HUDEP-2 (cell line): ENCODE data around the gene CACNG5.

Experiments used
- DNase-seq, 76 experiments: peaks; one replicate each; lab custom pipeline; 2025; ENCODE audit not compliant: unreplicated experiment in 76 of 76; lab: John Stamatoyannopoulos, UW

The CACNG5 gene

DNA sequence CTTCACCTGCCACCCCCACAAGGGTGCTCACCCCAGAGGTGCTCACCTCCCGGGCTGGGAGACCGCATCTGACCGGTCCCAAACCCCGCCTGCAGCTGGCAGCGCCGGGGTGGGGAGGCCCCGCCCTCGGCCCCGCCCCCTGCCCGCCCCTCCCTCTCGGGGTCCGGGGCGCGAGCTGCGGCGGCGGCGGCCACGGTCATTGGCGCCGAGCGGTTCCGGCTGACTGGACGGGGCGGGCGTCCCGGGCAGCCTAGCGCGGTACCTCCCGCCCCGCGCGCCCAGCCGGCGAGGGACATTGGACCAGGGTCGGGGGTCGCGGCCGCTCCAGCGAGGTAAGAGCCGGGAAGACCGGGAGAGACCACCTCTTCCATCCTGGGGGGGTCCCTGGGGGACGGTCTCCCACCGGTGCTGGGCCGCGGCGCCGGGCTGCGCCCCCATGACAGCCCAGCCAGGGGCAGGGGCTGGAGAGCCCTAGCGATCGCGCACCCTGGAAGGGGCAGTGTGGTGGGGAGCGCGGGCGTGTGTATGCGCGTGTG is at the start of gene CACNG5:
Gene CACNG5 (plus strand): TSS at position 199 of the 536 bp plus-strand sequence. CDS start 42,216 bp downstream, outside the sequence.
- no peak for DNase-seq

- DNase-seq: no peak
Measured at GRCh38 chr17:66786107-66786506, 48.8 kb upstream of the CACNG5 start.

- DNase-seq: no peak
Measured at GRCh38 chr17:66787914-66788313, 47.0 kb upstream of the CACNG5 start.

- DNase-seq: no peak
Measured at GRCh38 chr17:66789093-66789492, 45.8 kb upstream of the CACNG5 start.

DNA sequence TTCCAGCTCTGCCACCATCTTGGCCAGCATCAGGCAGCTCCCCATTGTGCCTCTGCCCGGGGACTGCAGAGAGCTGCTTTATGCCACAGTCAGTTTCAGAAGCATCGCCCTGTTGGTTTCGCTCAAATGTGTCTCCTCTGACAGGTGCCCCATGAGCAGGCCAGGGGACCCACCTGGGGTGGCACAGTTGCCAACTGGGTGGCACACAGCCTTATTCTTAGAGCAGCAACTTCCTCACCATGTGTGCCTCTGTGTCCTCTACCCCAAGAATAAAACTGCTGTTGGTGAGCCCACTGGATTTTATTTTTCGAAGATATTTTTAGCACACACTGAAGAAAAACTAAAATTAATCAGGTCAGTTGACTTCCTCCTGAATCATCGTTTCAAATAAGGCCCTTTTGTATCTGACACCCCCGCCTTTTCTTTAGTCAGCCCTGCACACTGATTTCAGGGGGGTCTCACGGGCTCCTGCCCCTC is 44.9 kb upstream of the CACNG5 start:
- no peak for DNase-seq

DNA sequence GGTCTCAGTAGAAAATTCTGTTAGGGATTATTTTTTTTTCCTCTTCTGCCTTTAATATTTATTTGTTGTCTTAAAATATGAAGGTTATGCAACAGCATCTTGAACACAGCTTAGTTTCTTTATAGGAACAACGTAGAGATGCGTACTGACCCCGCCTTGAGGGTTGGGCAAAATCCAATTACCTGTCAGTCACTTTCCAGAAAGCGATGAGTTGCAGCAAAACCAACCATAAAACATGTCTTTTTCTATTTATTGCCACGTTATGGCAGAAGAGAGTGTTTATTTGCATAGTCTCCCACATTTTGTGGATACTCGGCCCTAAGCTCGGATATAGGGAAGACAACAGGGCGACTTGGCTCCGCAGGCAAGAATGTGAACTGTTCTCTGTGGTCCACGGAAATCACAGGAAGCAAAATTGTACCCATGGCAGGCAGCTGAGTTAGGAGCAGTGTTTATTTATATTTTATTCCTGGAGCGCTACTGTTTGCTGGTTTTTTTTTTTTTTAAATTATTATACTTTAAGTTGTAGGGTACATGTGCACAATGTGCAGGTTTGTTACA is 44.3 kb upstream of the CACNG5 start:
- DNase-seq: no peak

- DNase-seq: no peak
Measured at GRCh38 chr17:66791347-66791746, 43.6 kb upstream of the CACNG5 start.

DNA sequence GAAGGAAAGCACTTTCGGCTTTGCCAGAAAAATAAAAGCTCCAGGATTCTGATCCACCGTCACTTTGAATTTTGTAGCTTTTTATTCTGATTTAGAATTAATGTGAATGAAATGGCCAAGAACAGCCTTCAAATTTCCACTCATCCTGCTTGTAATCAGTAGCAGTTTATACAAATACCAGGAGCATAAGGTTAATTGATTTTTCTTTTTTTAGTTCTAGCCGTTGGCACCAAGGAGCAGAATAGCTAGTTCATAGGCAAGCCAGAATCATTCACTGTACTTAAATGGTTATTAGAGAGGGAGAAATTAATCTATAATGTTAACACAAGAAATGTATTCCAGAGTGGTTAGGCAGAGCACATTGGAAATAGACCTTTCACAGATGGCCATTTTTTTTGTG is 41.1 kb upstream of the CACNG5 start:
- DNase-seq: no peak

GRCh38 chr17:66795486-66795885 is 39.4 kb upstream of the CACNG5 start:
- DNase-seq: no peak

GRCh38 chr17:66799849-66800537 is 34.9 kb upstream of the CACNG5 start:
- no peak for DNase-seq

DNA sequence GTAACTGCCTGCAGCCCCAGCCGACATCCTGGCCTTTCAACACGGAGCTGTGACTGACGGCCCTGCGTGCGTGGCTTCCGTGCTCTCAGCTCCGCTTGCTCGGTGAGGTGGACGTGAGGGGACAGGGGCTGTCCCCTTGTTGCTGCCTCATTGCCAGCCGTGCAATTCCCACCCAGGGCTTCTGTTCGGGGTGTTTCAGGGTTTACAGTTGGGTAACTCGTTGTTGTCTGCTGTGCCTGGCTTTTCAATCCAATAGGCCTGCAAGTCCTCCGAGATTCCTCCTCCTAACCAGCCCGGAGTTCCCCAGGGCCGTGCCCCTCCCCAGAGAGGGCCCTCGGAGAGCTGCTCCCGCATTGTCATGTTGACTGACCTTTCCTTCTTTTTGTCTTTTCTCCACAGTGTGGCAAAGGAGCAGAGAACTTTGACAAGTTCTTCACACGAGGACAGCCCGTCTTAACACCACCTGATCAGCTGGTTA is 31.4 kb upstream of the CACNG5 start:
- no peak for DNase-seq

- no peak for DNase-seq
Measured at GRCh38 chr17:66805567-66805966, 29.4 kb upstream of the CACNG5 start.

DNA sequence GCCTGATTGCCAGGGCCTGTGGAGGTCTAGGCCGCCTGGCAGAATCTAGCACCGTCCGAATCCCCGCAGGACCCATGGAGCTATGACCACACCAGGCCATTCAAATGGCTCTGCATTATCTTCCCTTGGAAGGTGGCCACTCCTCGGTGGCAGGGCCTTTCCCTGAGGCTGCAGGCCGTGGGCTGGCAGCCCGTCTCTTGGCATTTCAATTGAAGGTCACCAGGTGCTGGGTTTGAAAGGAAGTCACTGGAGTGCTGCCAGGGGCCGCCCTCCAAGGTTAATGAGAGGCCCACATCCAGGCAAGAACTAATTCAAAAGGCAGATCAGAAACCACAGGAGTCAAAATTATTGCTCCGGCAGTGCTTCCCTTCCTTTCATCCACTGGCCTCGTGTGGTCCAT is 27.7 kb upstream of the CACNG5 start:
- DNase-seq: no peak

DNA sequence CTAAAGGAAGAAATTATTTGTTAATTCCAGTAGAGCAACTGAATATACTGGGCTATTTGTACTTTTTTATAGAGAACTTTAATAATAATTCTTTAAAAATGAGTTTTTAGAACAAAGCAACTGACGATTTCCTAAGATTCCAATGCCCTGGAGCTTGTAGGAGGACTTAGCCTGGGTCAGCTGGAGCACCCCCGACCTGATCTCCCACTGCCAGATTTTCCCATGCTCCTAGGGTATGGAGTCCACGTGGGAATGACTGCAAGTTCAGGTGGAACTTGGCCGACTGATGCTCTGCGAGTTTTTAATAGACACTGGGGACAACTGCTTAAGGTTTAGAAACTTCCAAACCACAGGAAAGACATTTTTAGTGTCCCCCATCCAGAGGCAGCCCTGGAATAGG is 25.5 kb upstream of the CACNG5 start:
- no peak for DNase-seq

DNA sequence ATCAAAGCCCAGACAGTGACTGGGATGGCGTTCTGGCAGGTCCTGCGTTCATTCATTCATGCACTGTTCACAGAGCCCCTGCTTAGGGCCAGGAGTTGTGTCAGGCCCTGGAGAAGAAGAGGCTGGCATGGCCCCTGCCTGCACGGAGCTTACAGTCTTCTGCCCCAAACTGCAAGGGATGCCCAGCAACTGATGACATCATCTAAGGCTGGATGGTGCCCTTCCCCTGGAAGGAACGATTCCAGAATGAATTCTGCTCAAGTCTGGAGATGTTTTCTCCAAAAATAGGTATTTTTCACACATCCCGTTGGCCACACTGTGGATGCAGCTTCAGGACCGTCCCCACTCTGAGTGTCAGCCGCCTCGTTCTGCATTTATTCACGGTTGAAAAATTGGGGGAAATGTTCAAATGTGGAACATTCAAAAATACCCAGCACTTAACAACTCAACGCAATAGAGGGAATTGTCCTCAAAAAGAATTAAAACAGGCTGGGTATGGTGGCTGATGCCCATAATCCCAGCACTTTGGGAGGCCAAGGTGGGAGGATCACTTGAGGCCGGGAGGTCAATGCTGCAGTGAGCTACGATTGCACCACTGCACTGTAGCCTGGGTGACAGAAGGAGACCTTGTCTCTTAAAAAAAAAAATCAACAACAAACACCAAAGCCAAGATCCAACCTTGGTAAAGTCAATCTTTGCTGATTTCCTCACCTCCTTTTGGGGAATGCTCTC is 23.8 kb upstream of the CACNG5 start:
- DNase-seq: no peak

GRCh38 chr17:66811683-66812054 is 23.2 kb upstream of the CACNG5 start:
- no peak for DNase-seq

GRCh38 chr17:66812571-66812970 is 22.3 kb upstream of the CACNG5 start:
- DNase-seq: no peak

DNA sequence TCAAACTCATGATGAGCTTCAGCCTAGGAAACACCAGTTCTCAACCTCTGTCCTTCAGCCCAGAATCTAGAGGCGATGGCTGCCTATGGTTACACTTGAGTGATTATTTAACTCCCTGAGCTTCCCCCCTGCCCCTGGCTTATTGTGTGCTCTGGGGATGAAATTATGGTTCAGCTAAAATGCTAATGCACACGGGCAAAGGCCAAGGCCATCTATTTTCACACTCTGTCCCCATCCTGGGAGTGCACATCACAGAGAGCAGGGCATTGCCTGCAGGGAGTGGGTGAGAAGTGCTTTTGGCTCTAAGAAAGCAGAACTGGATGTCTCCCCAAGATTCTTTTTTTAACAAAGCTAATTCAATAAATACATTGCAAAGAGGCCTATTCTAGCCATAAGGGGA is 21.6 kb upstream of the CACNG5 start:
- no peak for DNase-seq

DNA sequence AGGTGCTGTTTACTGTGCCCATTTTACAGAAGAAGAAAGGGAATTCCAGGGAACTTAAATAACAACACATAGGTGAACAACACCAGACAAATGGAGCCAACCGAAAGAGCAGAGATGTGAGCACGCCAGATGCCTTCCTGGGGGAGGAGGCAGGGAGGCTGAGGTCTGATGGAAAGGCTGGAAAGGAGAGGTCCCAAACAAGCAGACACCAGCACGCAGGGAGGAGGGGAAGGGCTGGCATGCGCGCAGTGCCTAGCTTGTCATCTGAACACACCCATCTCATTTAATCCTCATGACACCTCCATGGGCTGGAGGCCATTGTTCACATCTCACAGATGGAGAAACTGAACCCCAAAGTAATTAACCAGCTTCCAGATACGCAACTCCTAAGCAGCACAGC is 20.9 kb upstream of the CACNG5 start:
- no peak for DNase-seq

DNA sequence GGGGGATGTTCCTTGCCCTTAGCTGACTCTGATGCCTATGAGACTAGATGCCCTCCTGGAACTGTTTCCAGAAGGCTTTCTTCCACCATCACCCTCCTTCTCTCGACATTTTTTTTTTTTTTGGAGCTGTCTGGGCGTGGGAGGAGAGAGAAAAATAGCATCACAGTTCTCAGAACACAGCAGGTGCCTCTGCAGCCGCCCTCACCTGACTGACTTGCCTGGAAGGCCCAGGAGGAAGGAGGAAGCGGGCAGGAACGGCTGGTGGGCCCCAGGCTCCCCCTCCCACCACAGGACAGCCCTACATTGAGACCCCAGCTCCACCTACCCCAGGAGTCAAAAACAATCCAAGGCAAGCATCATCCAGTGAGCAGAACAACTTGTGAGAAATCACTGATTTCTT is 20.3 kb upstream of the CACNG5 start:
- no peak for DNase-seq

- DNase-seq: no peak
Measured at GRCh38 chr17:66817750-66818149, 17.2 kb upstream of the CACNG5 start.

DNA sequence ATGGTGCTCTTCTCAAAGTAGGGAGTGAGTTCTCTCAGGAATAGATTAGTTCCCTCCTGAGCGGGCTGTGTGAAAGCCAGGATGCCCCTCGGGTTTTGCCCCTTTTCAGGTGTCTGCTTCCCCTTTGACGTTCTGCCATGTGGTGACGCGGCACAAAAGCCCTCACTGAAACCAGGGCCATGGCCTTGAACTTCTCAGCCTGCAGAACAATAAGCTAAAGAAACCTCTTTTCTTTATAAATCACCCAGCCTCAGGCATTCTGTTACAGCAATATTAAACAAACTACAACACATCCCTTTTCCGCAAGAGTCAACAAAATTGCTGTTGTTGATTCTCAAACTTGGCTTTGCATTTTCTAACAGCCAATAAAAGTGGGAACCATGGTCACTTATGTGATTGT is 15.5 kb upstream of the CACNG5 start:
- no peak for DNase-seq
